Breast epithelium (tissue), 4 donors: ENCODE data around the gene PTPRH. TPM values are rescaled to one million over a fixed set of nuclear protein-coding genes. Genes with fewer than 3 reads are reported as not detected.
"Not testable (repeated sequence)": the region's sequence is repeated elsewhere in the genome, so short reads cannot be mapped to it uniquely, and the experiment has no call there.

Experiments used
- DNase-seq, 2 donors: peaks; one replicate each; pipeline ENCODE4 v3.0.0-alpha.2; 2019; ENCODE audit warnings: low spot score in 2 of 2
- H3K27ac ChIP-seq, 2 donors: fragments of 200-600 bp; sonication (generic) in 1 of 2; one replicate each; pipeline ENCODE4 v1.5.1; 2016 to 2019; ENCODE audit warnings: mild to moderate bottlenecking in 1 of 2
- H3K27me3 ChIP-seq, 2 donors: fragments of 200-600 bp; sonication (generic) in 1 of 2; one replicate each; pipeline versions ENCODE4 v1.5.1 to v1.6.0; 2017 to 2019; ENCODE audit warnings: control low read depth in 1 of 2, mild to moderate bottlenecking in 1 of 2
- H3K36me3 ChIP-seq: fragments of 200-600 bp; one replicate; pipeline ENCODE4 v1.5.1; 2019
- H3K4me1 ChIP-seq, 2 donors: fragments of 200-600 bp; sonication (generic); one replicate each; pipeline ENCODE4 v1.5.1; 2016 to 2019; ENCODE audit warnings: control low read depth in 1 of 2
- H3K4me3 ChIP-seq, 3 donors: fragments of 200-600 bp; sonication (generic); 1 replicate in 2 of 3; 2 replicates in 1 of 3; pipeline ENCODE4 v1.5.1; 2016 to 2019; ENCODE audit warnings: mild to moderate bottlenecking in 3 of 3, moderate library complexity in 2 of 3
- H3K9me3 ChIP-seq, 2 donors: fragments of 200-600 bp; sonication (generic) in 1 of 2; one replicate each; pipeline ENCODE4 v1.5.1; 2016 to 2019; ENCODE audit warnings: control low read depth in 1 of 2
- CTCF ChIP-seq, 3 donors: fragments of 450-650 bp; IDR thresholded peaks; one replicate each; pipeline ENCODE4 v1.5.1; 2016 to 2017; ENCODE audit warnings: antibody characterized with exemption in 3 of 3, mild to moderate bottlenecking in 3 of 3, moderate library complexity in 3 of 3
- POLR2A ChIP-seq: fragments of 450-650 bp; IDR thresholded peaks from one replicate; pipeline ENCODE4 v1.6.1; 2016; ENCODE audit warnings: antibody characterized with exemption, mild to moderate bottlenecking, moderate library complexity
- POLR2AphosphoS5 ChIP-seq, 3 donors: sonication (generic); formaldehyde crosslinking; IDR thresholded peaks; one replicate each; pipeline ENCODE4 v1.6.1; 2017; ENCODE audit warnings: antibody characterized with exemption in 3 of 3
- intact Hi-C: fragments of 100-400 bp; cut with DNase I; formaldehyde crosslinking; loops from one replicate; pipeline ENCODE4 v1.15.1; 2023; ENCODE audit warnings: low total_unique reads
- total RNA-seq, 3 donors: library from RNA; depleted of rRNA; stranded (reverse); fragments of >200 nt; gene quantifications; one replicate each; pipeline ENCODE4 v1.1.0, GENCODE V29; 2016

PTPRH gene
- total RNA-seq, 3 donors from 2014 or later, result 0.73 to 10.2 (median 2.1) TPM

GRCh38 chr19:55213547-55213946 is 4.2 kb upstream of the PTPRH start:
- no peak for DNase-seq
- intact Hi-C loops, result no loop called here
- no peaks in the 10 kb centered on the region for H3K4me1 ChIP-seq
- no peak overlapping the region for H3K27ac ChIP-seq
- no peaks in the 10 kb centered on the region for H3K36me3 ChIP-seq
- H3K4me3 ChIP-seq, result no peak overlapping the region
- H3K27me3 ChIP-seq, result no peaks in the 10 kb centered on the region
- TF ChIP-seq CTCF (IDR thresholded peaks at IDR 0.05) (no peak), POLR2AphosphoS5 (IDR thresholded peaks at IDR 0.05) (no peak), POLR2A (no peak)
- peaks cover 11 to 12% of the 10 kb centered on the region in 2 donors for H3K9me3 ChIP-seq

GRCh38 chr19:55212447-55212846 is 3.1 kb upstream of the PTPRH start:
- Histone ChIP-seq H3K9me3 (peaks cover 11 to 12% of the 10 kb centered on the region in 2 donors), H3K4me3 (no peak overlapping the region), H3K27me3 (no peaks in the 10 kb centered on the region), H3K36me3 (no peaks in the 10 kb centered on the region), H3K4me1 (no peaks in the 10 kb centered on the region), H3K27ac (no peak overlapping the region)
- no peak for TF ChIP-seq POLR2A
- DNase-seq, result no peak
- intact Hi-C loops, result no loop called here

DNA sequence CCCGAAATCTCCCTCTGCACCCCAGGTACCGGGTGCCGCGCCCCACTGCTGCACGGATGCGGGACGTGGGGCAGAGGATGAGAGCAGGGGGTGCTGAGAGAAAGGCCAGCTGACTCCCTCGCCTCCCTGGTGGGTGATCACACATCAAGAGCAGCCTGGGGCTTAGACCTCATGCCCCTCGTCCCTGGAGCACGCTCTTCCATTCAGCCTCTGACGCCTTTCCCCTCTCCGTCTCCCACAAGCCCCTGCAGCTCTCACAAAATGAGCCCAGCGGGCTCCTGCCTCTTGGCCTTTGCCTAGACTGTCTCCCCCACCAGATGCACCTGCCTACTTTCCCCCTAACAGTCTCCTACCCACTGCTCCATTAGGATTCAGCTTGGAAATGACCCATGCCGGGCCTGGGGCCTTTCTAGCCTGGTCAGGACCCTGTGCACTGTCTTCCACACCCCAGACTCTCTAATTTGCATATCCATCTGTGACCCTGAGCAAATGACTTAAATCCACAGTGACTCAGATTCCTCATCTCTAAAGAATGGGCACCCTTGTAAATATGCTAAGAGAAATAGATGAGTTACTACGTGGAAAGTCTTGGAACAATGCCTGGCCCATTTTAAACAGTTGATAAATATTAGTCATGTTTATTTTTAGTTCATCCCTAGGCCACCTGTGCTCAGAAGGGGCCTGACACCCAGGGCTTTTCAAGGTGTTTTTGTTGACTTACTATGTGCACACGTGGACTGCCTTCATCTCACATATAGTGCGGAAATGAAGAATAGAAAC is 582 bp upstream of the PTPRH start:
- Histone ChIP-seq H3K4me1 (no peaks in the 10 kb centered on the region), H3K36me3 (no peaks in the 10 kb centered on the region), H3K27ac (peak overlapping the region in 1 of 2 donors; percentile 4), H3K4me3 (no peak overlapping the region), H3K27me3 (no peaks in the 10 kb centered on the region), H3K9me3 (peaks cover 11 to 12% of the 10 kb centered on the region in 2 donors)
- no peak for DNase-seq
- TF ChIP-seq POLR2AphosphoS5 (IDR thresholded peaks at IDR 0.05), result no peak
- TF ChIP-seq POLR2A, result no peak
- TF ChIP-seq CTCF (IDR thresholded peaks at IDR 0.05), result no peak
- intact Hi-C loops, result no loop called here

DNA sequence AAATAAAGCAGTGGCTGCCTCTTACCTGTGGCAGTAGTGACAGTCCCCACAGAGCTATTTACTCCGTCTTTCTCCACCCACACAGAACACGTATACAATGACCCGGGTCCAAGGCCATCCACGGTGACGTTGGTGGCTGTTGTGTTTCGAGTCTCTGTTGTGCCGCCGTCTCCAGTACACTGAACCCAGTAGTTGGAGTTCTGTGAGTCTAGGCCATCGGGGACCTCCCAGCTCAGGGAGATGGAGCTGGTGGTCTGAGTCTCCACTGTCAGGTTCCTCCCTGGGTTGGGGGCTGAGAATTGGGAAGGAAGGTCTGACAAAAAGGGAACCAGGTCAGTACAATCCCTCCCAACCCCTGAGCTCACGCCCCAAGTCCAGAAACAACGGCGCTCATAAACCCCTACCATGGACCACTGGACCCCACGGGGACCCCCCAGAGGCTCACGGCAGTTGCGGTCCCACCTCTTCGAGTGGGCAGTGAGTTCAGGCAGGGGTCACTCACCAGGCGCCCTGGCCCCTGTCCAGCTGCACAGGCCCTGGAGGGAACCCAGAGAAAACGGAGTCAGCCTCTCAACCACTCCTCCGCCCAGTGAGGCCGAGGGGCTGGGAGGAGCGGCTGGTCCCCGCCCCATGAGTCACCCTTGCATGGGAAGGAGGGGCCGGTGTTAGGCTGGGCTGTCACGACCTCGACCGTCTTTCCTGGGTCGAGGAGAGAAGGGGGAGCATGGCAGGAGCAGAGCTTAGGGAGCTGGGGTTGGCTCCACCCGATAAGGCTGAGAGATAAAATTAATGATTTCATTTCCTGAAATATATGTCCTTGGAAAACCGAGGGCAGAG is 2.4 kb downstream of the PTPRH start:
- Histone ChIP-seq H3K27me3 (no peaks in the 10 kb centered on the region), H3K36me3 (no peaks in the 10 kb centered on the region), H3K4me1 (no peaks in the 10 kb centered on the region), H3K4me3 (peak overlapping the region; percentile 30 to 56 (median 34)), H3K9me3 (peaks cover 0 to under 1% of the 10 kb centered on the region in 2 donors), H3K27ac (peak overlapping the region in 1 of 2 donors; percentile 34)
- TF ChIP-seq CTCF (IDR thresholded peaks at IDR 0.05) (no peak), POLR2AphosphoS5 (IDR thresholded peaks at IDR 0.05) (peak in 2 of 3 donors; percentile 45 to 63), POLR2A (no peak)
- DNase-seq, result peak; percentile 38 to 68
- intact Hi-C loops, result no loop called here

GRCh38 chr19:55202199-55202598 is 7.1 kb downstream of the PTPRH start:
- DNase-seq, H3K9me3 ChIP-seq, H3K27me3 ChIP-seq, H3K27ac ChIP-seq, H3K36me3 ChIP-seq, H3K4me3 ChIP-seq, intact Hi-C loops, H3K4me1 ChIP-seq: not testable (repeated sequence)
